Ishikawa (cell line): Measurements from ENCODE around the gene SERPINB6.

ENCODE experiments used
- CEBPB ChIP-seq: IDR thresholded peaks from 2 replicates; pipeline ENCODE4 v1.6.1; 2012
- CREB1 ChIP-seq: IDR thresholded peaks from 2 replicates; pipeline ENCODE4 v1.6.1; 2012; ENCODE audit warnings: low read depth
- EGR1 ChIP-seq: IDR thresholded peaks from 2 replicates; pipeline ENCODE4 v1.6.1; 2012
- EP300 ChIP-seq: IDR thresholded peaks from 2 replicates; pipeline ENCODE4 v1.6.1; 2012; ENCODE audit warnings: borderline replicate concordance
- FOXM1 ChIP-seq: IDR thresholded peaks from 2 replicates; pipeline ENCODE4 v1.6.1; 2012; ENCODE audit warnings: low read depth, borderline replicate concordance
- MAX ChIP-seq: IDR thresholded peaks from 2 replicates; pipeline ENCODE4 v1.6.1; 2012
- NFIC ChIP-seq: IDR thresholded peaks from 2 replicates; pipeline ENCODE4 v1.6.1; 2012
- RAD21 ChIP-seq: IDR thresholded peaks from 2 replicates; pipeline ENCODE4 v1.6.1; 2012; ENCODE audit warnings: low read depth
- TAF1 ChIP-seq: IDR thresholded peaks from 2 replicates; pipeline ENCODE4 v1.6.1; 2012; ENCODE audit warnings: low read depth, mild to moderate bottlenecking
- TCF12 ChIP-seq: IDR thresholded peaks from 2 replicates; pipeline ENCODE4 v1.6.1; 2012; ENCODE audit warnings: low read depth
- TEAD4 ChIP-seq: IDR thresholded peaks from 2 replicates; pipeline ENCODE4 v1.6.1; 2012
- YY1 ChIP-seq: IDR thresholded peaks from 2 replicates; pipeline ENCODE4 v1.6.1; 2012; ENCODE audit warnings: low read depth
- ZBTB7A ChIP-seq: IDR thresholded peaks from 2 replicates; pipeline ENCODE4 v1.6.1; 2012; ENCODE audit warnings: low read depth
- TF ChIP-seq, protein P1 (sequence below): IDR thresholded peaks from 2 replicates; pipeline ENCODE4 v1.6.1; 2012; ENCODE audit warnings: low read depth, mild to moderate bottlenecking
- TF ChIP-seq, protein P2 (sequence below): IDR thresholded peaks from 2 replicates; pipeline ENCODE4 v1.6.1; 2012

The SERPINB6 gene

GRCh38 chr6:3016473-3017280, 45.3 kb upstream of the SERPINB6 start:
- TF ChIP-seq, protein P1, sequence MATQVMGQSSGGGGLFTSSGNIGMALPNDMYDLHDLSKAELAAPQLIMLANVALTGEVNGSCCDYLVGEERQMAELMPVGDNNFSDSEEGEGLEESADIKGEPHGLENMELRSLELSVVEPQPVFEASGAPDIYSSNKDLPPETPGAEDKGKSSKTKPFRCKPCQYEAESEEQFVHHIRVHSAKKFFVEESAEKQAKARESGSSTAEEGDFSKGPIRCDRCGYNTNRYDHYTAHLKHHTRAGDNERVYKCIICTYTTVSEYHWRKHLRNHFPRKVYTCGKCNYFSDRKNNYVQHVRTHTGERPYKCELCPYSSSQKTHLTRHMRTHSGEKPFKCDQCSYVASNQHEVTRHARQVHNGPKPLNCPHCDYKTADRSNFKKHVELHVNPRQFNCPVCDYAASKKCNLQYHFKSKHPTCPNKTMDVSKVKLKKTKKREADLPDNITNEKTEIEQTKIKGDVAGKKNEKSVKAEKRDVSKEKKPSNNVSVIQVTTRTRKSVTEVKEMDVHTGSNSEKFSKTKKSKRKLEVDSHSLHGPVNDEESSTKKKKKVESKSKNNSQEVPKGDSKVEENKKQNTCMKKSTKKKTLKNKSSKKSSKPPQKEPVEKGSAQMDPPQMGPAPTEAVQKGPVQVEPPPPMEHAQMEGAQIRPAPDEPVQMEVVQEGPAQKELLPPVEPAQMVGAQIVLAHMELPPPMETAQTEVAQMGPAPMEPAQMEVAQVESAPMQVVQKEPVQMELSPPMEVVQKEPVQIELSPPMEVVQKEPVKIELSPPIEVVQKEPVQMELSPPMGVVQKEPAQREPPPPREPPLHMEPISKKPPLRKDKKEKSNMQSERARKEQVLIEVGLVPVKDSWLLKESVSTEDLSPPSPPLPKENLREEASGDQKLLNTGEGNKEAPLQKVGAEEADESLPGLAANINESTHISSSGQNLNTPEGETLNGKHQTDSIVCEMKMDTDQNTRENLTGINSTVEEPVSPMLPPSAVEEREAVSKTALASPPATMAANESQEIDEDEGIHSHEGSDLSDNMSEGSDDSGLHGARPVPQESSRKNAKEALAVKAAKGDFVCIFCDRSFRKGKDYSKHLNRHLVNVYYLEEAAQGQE, result no peak
- TF ChIP-seq TCF12 (no peak), EGR1 (no peak), NFIC (no peak), CEBPB (no peak), RAD21 (no peak), YY1 (no peak), ZBTB7A (no peak), TAF1 (no peak), MAX (no peak), CREB1 (no peak), EP300 (no peak), TEAD4 (no peak), FOXM1 (no peak)
- TF ChIP-seq, protein P2, sequence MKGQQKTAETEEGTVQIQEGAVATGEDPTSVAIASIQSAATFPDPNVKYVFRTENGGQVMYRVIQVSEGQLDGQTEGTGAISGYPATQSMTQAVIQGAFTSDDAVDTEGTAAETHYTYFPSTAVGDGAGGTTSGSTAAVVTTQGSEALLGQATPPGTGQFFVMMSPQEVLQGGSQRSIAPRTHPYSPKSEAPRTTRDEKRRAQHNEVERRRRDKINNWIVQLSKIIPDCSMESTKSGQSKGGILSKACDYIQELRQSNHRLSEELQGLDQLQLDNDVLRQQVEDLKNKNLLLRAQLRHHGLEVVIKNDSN, result no peak

- TF ChIP-seq, protein P2, result no peak
- no peak for TF ChIP-seq EGR1
- TF ChIP-seq FOXM1, result no peak
- TF ChIP-seq TEAD4, result no peak
- TF ChIP-seq YY1, result no peak
- TF ChIP-seq NFIC, result no peak
- no peak for TF ChIP-seq MAX
- TF ChIP-seq, protein P1, result no peak
- TF ChIP-seq CEBPB, result no peak
- no peak for TF ChIP-seq TAF1
- TF ChIP-seq EP300, result no peak
- no peak for TF ChIP-seq ZBTB7A
- TF ChIP-seq RAD21, result no peak
- no peak for TF ChIP-seq CREB1
- TF ChIP-seq TCF12, result no peak
These were observed 43.8 kb upstream of the SERPINB6 start for GRCh38 chr6:3015144-3015543.

GRCh38 chr6:3014675-3015066, 43.3 kb upstream of the SERPINB6 start:
- TF ChIP-seq NFIC (no peak), EGR1 (no peak), EP300 (no peak), RAD21 (no peak), CEBPB (no peak), TEAD4 (no peak), YY1 (no peak), TAF1 (no peak), CREB1 (no peak)
- TF ChIP-seq, protein P2, result no peak

DNA sequence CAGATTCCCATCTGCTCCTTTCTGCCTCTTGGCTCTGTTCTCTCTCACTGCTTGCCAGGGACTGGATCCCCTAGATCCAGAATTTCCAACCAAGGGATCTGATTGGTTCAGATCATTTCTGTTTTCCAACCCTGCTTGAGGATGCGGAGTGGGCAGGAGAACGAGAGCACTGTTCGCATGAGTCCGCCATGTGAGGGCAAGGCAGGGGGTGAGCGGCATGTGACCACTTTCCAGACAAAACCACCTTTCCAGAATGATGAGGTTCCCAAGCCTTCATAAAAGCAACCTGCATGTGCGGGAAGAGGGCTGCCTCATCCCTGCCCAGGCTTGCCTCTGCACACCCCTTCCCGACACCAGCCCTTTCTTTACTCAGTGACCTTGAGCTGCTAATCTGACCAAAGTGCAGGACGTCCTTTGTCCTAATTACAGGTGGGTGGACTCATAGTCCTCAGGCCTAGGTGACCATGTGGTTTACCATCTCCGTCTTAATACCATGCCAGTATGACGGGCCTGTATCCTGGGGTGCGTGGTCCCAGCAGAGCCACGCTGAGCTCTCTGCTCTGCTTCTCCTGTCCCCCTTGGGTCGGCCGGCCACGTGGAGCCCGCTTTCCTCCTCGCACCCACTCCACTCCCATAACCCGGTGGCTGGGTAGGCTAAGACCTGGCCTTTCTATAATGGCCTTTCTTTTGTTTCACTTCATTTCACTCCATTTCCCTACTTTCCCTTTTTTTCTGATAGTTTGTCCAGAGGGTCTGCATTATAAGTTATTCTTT, 42.7 kb upstream of the SERPINB6 start:
- TF ChIP-seq NFIC (no peak), ZBTB7A (no peak), RAD21 (no peak), EP300 (no peak), TCF12 (no peak), TAF1 (no peak), MAX (no peak), FOXM1 (no peak), CEBPB (no peak), YY1 (no peak), TEAD4 (no peak), EGR1 (no peak), CREB1 (no peak)
- TF ChIP-seq, protein P2, result no peak
- TF ChIP-seq, protein P1, result no peak
